Mesenchymal stem cell (in vitro differentiated cells and primary cell): ENCODE data around the gene THAP7.

Experiments
- DNase-seq: peaks from one replicate; pipeline ENCODE4 v3.0.0-alpha.2; 2013
- H2AFZ ChIP-seq: one replicate; pipeline ENCODE4 v1.6.1; 2013; ENCODE audit warnings: low read depth, mild to moderate bottlenecking, control low read depth, inconsistent platforms, low read length, moderate library complexity
- H2AK5ac ChIP-seq: 2 replicates; pipeline ENCODE4 v1.6.1; 2013; ENCODE audit warnings: low read length, moderate library complexity, mild to moderate bottlenecking, inconsistent platforms; ENCODE audit not compliant: severe bottlenecking
- H2BK120ac ChIP-seq: one replicate; pipeline ENCODE4 v1.6.1; 2013; ENCODE audit warnings: low read depth, mild to moderate bottlenecking, inconsistent platforms, low read length, moderate library complexity
- H2BK12ac ChIP-seq, 2 experiments: one replicate each; pipeline ENCODE4 v1.6.1; 2013; ENCODE audit warnings: inconsistent platforms in 2 of 2, low read length in 2 of 2, mild to moderate bottlenecking in 2 of 2, moderate library complexity in 2 of 2, control low read depth in 1 of 2
- H2BK15ac ChIP-seq: one replicate; pipeline ENCODE4 v1.6.1; 2013; ENCODE audit warnings: mild to moderate bottlenecking, low read depth, inconsistent platforms; ENCODE audit not compliant: poor library complexity, severe bottlenecking
- H2BK5ac ChIP-seq: 2 replicates; pipeline ENCODE4 v1.6.1; 2013; ENCODE audit warnings: low read depth, mild to moderate bottlenecking, low read length, control low read depth, inconsistent platforms; ENCODE audit not compliant: poor library complexity, severe bottlenecking
- H3K14ac ChIP-seq, 2 experiments: one replicate each; pipeline ENCODE4 v1.6.1; 2013; ENCODE audit warnings: inconsistent platforms in 2 of 2, low read length in 2 of 2, control low read depth in 1 of 2, mild to moderate bottlenecking in 1 of 2, moderate library complexity in 1 of 2
- H3K18ac ChIP-seq, 2 experiments: one replicate each; pipeline ENCODE4 v1.6.1; 2013; ENCODE audit warnings: inconsistent platforms in 2 of 2, low read length in 2 of 2, control low read depth in 1 of 2, low read depth in 1 of 2, mild to moderate bottlenecking in 1 of 2
- H3K23ac ChIP-seq, 2 experiments: one replicate each; pipeline ENCODE4 v1.6.1; 2013; ENCODE audit warnings: inconsistent platforms in 2 of 2, low read length in 2 of 2, mild to moderate bottlenecking in 2 of 2, moderate library complexity in 2 of 2, control low read depth in 1 of 2
- H3K27ac ChIP-seq: 2 replicates; pipeline ENCODE4 v1.5.1; 2013; ENCODE audit warnings: mild to moderate bottlenecking, moderate library complexity, low read length, control low read depth, inconsistent platforms; ENCODE audit not compliant: poor library complexity, severe bottlenecking
- H3K27me3 ChIP-seq, 2 experiments: 2 replicates each; pipeline versions ENCODE4 v1.6.1 to v1.7.0; 2013; ENCODE audit warnings: low read length in 2 of 2, mild to moderate bottlenecking in 2 of 2, moderate library complexity in 2 of 2, control low read depth in 1 of 2, inconsistent platforms in 1 of 2; ENCODE audit not compliant: control insufficient read depth in 1 of 2, insufficient read depth in 1 of 2
- H3K36me3 ChIP-seq, 2 experiments: 2 replicates each; pipeline versions ENCODE4 v1.6.1 to v1.7.0; 2013; ENCODE audit warnings: low read length in 2 of 2, control low read depth in 1 of 2, inconsistent platforms in 1 of 2, low read depth in 1 of 2, mild to moderate bottlenecking in 1 of 2; ENCODE audit not compliant: insufficient read depth in 2 of 2, control insufficient read depth in 1 of 2
- H3K4ac ChIP-seq, 2 experiments: one replicate each; pipeline ENCODE4 v1.6.1; 2013; ENCODE audit warnings: inconsistent platforms in 2 of 2, low read length in 2 of 2, mild to moderate bottlenecking in 2 of 2, moderate library complexity in 2 of 2, control low read depth in 1 of 2, low read depth in 1 of 2
- H3K4me1 ChIP-seq: 2 replicates; pipeline ENCODE4 v1.6.1; 2013; ENCODE audit warnings: low read depth, low read length, control low read depth; ENCODE audit not compliant: control insufficient read depth, insufficient read depth
- H3K4me2 ChIP-seq: 2 replicates; pipeline ENCODE4 v1.6.1; 2013; ENCODE audit warnings: low read length, mild to moderate bottlenecking, inconsistent platforms; ENCODE audit not compliant: poor library complexity, severe bottlenecking
- H3K4me3 ChIP-seq, 2 experiments: 2 replicates each; pipeline versions ENCODE4 v1.5.1 to v1.7.0; 2013; ENCODE audit warnings: low read length in 2 of 2, mild to moderate bottlenecking in 2 of 2, control low read depth in 1 of 2, low read depth in 1 of 2; ENCODE audit not compliant: insufficient read depth in 1 of 2
- H3K79me1 ChIP-seq: replicated peaks from 2 replicates; pipeline ENCODE4 v1.6.1; 2013; ENCODE audit warnings: mild to moderate bottlenecking, control low read depth, low read length, inconsistent platforms; ENCODE audit not compliant: poor library complexity, severe bottlenecking
- H3K9ac ChIP-seq: 2 replicates; pipeline ENCODE4 v1.7.0; 2013; ENCODE audit warnings: mild to moderate bottlenecking, low read length, moderate library complexity
- H3K9me3 ChIP-seq: 2 replicates; pipeline ENCODE4 v1.7.0; 2013; ENCODE audit warnings: mild to moderate bottlenecking, low read length; ENCODE audit not compliant: control insufficient read depth
- H4K8ac ChIP-seq: one replicate; pipeline ENCODE4 v1.6.1; 2013; ENCODE audit warnings: inconsistent platforms, mild to moderate bottlenecking, low read length, moderate library complexity
- H4K91ac ChIP-seq: one replicate; pipeline ENCODE4 v1.6.1; 2013; ENCODE audit warnings: mild to moderate bottlenecking, low read length, inconsistent platforms
- WGBS: methylation state at CpG from one replicate; pipeline ENCODE4 v1.1.7; 2013; ENCODE audit warnings: mixed read lengths; 5-methylcytosine and 5-hydroxymethylcytosine counted together

The THAP7 gene

DNA sequence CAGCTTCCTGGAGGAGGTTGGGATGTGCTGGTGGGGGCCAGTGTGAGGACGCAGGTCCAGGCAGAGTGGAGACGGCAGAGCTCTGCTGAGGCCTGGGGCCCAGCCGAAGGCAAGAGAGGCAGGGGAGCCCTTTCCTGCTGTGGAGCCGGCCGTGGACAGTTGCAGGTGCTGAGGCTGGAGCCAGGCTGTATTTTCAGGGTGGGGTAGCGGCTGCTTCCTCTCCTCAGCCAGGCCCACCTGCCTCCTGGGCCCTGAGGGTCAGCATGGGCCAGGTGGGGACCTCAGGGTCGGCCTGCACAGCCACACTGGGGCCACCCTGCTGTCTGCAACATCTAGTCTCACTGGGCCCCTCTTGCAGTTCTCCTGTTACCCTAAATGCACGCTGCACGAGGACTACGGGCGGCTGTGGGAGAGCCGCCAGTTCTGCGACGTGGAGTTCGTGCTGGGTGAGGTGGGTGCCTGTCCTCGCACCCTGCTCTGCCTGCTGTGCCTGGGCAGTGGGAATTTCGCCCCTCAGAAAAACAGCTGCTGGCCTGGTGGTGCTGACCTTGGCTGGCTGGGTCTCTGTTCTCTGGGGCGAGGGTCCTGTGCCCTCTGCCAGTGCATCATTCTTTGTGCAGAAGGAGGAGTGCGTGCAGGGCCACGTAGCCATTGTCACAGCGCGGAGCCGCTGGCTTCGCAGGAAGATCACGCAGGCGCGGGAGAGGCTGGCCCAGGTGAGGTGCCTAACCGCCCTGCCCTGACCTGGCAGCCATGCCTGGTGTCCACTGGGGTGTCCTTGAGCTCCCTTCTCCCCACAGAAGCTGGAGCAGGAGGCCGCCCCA, 8.4 kb downstream of the THAP7 start:
- 96% methylated on average over 29 of the region's 29 CpGs for WGBS
- peaks cover 23% of the 10 kb centered on the region for H3K79me1 ChIP-seq

DNA sequence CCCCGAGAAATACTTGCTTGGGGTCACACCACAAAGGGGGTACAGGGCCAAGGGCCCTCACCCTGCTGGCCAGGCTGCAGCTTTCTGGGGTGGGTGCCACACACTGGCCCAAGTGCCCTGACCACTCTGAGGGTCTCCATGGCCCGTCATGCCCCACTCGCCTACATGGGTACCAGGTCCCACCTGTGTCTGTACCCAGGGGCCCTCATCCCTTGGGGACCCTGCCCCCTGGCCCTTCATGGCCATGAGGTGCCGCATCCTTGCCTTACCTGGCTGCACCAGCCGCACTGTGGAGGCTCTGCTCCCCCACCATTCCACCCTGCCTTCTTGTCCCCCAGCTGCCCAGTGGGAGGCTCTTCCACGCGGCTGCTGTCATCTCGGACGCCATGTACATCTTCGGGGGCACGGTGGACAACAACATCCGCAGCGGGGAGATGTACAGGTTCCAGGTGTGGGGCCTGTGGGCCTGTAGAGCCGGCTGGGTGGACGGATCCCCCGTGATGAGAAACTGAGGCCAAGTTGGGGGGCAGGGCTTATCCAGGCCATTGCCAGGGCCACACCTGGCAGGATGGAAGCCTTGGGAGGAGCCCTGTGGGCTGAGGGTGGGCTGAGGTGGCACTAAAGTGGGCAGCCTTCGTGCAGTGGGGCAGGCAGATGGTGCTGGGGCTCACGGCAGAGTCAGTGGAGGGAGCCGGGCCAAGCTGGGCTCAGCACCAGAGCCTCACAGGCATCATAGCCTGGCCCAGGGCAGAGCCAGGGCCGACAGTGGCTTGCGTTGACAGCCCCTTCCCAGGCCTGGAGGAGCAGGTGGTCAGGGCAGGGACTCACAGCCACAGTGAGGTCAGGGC, 9.2 kb downstream of the THAP7 start:
- H3K18ac ChIP-seq = no peak overlapping the region
- H2BK5ac ChIP-seq = no peak overlapping the region
- no peak overlapping the region for H3K4me2 ChIP-seq
- H3K23ac ChIP-seq = no peak overlapping the region
- H2AFZ ChIP-seq = no peak overlapping the region
- no peak overlapping the region for H3K14ac ChIP-seq
- no peak overlapping the region for H4K91ac ChIP-seq
- H3K4ac ChIP-seq = no peak overlapping the region
- H3K79me1 ChIP-seq = peaks cover 21% of the 10 kb centered on the region
- no peaks in the 10 kb centered on the region for H3K27me3 ChIP-seq
- no peak overlapping the region for H3K27ac ChIP-seq
- no peak overlapping the region for H2BK120ac ChIP-seq
- H3K9me3 ChIP-seq = no peaks in the 10 kb centered on the region
- no peak overlapping the region for H3K4me3 ChIP-seq
- no peak overlapping the region for H2AK5ac ChIP-seq
- WGBS = 91% methylated on average over 21 of the region's 21 CpGs
- DNase-seq = no peak
- no peak overlapping the region for H2BK12ac ChIP-seq
- H4K8ac ChIP-seq = no peak overlapping the region
- no peak overlapping the region for H2BK15ac ChIP-seq
- H3K36me3 ChIP-seq = peaks cover 75 to 96% of the 10 kb centered on the region in 2 experiments
- H3K4me1 ChIP-seq = peaks cover 6% of the 10 kb centered on the region
- H3K9ac ChIP-seq = no peak overlapping the region

More for the DNA sequence above, 8.4 kb downstream of the THAP7 start:
- Histone ChIP-seq H2AK5ac (no peak overlapping the region), H3K9ac (no peak overlapping the region), H3K4me1 (peaks cover 7% of the 10 kb centered on the region), H4K8ac (no peak overlapping the region), H4K91ac (no peak overlapping the region), H3K27me3 (no peaks in the 10 kb centered on the region), H3K23ac (no peak overlapping the region), H3K9me3 (no peaks in the 10 kb centered on the region), H3K4me3 (no peak overlapping the region), H3K18ac (no peak overlapping the region), H3K4me2 (no peak overlapping the region), H3K4ac (no peak overlapping the region), H2AFZ (no peak overlapping the region), H2BK5ac (no peak overlapping the region), H3K27ac (no peak overlapping the region), H3K36me3 (peaks cover 75 to 96% of the 10 kb centered on the region in 2 experiments), H3K14ac (no peak overlapping the region), H2BK12ac (no peak overlapping the region), H2BK120ac (no peak overlapping the region), H2BK15ac (no peak overlapping the region)
- no peak for DNase-seq

DNA sequence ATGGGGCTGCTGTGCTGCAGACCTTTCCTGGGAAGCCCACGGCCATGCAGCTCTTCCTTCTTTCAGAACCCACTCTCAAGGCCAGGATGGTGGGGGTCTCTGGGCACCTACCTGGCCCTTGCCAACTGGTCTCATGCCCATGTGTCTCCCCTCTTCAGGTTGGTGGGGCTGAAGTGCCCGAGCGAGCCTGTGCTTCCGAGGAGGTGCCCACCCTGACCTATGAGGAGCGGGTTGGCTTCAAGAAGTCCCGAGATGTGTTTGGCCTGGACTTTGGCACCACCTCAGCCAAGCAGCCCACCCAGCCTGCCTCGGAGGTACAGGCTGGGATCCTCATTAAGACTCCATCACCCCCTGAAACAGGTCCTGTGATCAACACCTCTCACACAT, 9.9 kb downstream of the THAP7 start:
- H2BK120ac ChIP-seq = no peak overlapping the region
- no peak overlapping the region for H3K4me2 ChIP-seq
- H3K4ac ChIP-seq = no peak overlapping the region
- H2BK5ac ChIP-seq = no peak overlapping the region
- peaks cover 18% of the 10 kb centered on the region for H3K79me1 ChIP-seq
- 95% methylated on average over 7 of the region's 7 CpGs for WGBS
- no peaks in the 10 kb centered on the region for H3K27me3 ChIP-seq
- H2AK5ac ChIP-seq = no peak overlapping the region
- no peak overlapping the region for H3K14ac ChIP-seq
- H3K36me3 ChIP-seq = peaks cover 75 to 95% of the 10 kb centered on the region in 2 experiments
- no peak overlapping the region for H2AFZ ChIP-seq
- H4K91ac ChIP-seq = no peak overlapping the region
- H2BK12ac ChIP-seq = no peak overlapping the region
- DNase-seq = no peak
- no peak overlapping the region for H3K18ac ChIP-seq
- H3K9ac ChIP-seq = no peak overlapping the region
- H2BK15ac ChIP-seq = no peak overlapping the region
- no peak overlapping the region for H3K4me3 ChIP-seq
- peaks cover 6% of the 10 kb centered on the region for H3K4me1 ChIP-seq
- H4K8ac ChIP-seq = no peak overlapping the region
- H3K23ac ChIP-seq = no peak overlapping the region
- no peak overlapping the region for H3K27ac ChIP-seq
- no peaks in the 10 kb centered on the region for H3K9me3 ChIP-seq
